SH-SY5Y (cell line): ENCODE measurements around the gene TSHZ1.

Experiments
- GATA2 ChIP-seq: IDR thresholded peaks from 2 replicates; pipeline ENCODE4 v1.6.1; 2011; ENCODE audit warnings: mild to moderate bottlenecking, low read depth, low read length
- GATA3 ChIP-seq: IDR thresholded peaks from 2 replicates; pipeline ENCODE4 v1.6.1; 2011; ENCODE audit warnings: low read depth, mild to moderate bottlenecking, low read length, moderate library complexity

TSHZ1 gene

GRCh38 chr18:75220551-75221355 lies 10.2 kb downstream of the TSHZ1 start:
- TF ChIP-seq GATA2 (no peak), GATA3 (no peak)

- TF ChIP-seq GATA3 (no peak), GATA2 (no peak)
Observed at GRCh38 chr18:75221397-75221796, 10.8 kb downstream of the TSHZ1 start.

DNA sequence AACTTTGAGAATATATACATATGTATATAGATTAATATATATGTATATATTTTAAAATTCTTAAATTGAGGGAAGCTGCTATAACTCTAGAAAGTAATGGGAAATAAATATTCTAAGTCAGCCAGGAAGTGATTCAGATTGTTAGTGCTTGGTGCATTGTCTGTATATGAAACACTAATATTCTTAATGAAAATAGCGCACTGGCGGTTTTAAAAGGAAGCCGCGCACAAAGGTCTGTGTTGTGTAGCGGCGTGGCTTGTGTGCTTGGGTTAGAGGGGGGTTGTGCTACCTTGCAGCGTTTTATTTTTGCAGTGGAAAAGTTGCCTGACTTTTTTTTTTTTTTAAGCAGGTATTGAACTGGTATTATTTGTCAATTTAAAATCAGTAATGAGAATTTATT lies 11.3 kb downstream of the TSHZ1 start:
- no peak for TF ChIP-seq GATA2
- TF ChIP-seq GATA3 = no peak

- TF ChIP-seq GATA2 = no peak
- TF ChIP-seq GATA3 = no peak
Observed at GRCh38 chr18:75222407-75222806, 11.8 kb downstream of the TSHZ1 start.

- TF ChIP-seq GATA3 = no peak
- no peak for TF ChIP-seq GATA2
Observed at GRCh38 chr18:75223687-75224347, 13.2 kb downstream of the TSHZ1 start.

GRCh38 chr18:75226286-75226955 lies 15.8 kb downstream of the TSHZ1 start:
- no peak for TF ChIP-seq GATA2
- TF ChIP-seq GATA3 = no peak

GRCh38 chr18:75226956-75227316 lies 16.3 kb downstream of the TSHZ1 start:
- TF ChIP-seq GATA2 = no peak
- no peak for TF ChIP-seq GATA3

- TF ChIP-seq GATA2 = no peak
- no peak for TF ChIP-seq GATA3
Observed at GRCh38 chr18:75227535-75228296, 17.1 kb downstream of the TSHZ1 start.

DNA sequence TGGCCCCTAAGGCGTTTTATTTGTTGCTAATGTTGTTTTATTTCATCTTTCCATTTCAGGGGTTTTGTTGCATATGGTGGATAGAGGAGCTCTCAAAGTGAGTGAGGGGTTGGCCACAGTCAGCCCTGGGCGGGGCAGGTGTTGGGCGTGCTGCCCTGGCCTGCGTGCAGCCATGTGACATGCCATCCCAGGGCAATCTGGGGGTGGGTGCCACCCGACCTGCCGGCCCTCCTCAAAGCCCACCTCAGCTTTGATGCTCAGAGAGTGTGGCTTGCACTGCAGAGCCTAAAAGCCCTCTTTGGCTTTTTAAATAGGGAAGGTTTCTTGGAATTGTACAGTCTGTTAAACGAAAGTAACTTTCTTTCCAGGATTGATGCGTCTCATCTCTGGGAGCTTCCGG lies 18.4 kb downstream of the TSHZ1 start:
- TF ChIP-seq GATA2 = no peak
- no peak for TF ChIP-seq GATA3

DNA sequence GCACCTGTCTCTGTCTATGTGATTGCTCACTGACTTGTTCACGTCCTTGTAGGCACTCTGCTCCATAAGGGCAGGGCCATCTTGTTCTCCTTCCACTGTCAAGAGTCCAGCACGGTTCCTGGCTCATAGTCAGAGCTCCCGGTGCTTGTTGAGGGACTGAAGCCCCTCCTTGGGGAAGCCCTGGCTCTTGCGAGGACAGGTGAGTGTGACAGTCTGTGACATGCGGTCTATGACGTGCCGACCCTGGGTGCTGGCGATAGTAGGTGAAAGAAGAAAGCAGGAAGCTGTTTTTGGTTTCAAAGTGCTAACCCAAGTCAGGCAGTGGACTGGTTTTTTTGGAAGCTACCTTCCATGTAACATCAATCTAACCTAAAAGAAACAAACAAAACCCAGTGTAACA lies 18.8 kb downstream of the TSHZ1 start:
- TF ChIP-seq GATA2 = no peak
- TF ChIP-seq GATA3 = no peak

DNA sequence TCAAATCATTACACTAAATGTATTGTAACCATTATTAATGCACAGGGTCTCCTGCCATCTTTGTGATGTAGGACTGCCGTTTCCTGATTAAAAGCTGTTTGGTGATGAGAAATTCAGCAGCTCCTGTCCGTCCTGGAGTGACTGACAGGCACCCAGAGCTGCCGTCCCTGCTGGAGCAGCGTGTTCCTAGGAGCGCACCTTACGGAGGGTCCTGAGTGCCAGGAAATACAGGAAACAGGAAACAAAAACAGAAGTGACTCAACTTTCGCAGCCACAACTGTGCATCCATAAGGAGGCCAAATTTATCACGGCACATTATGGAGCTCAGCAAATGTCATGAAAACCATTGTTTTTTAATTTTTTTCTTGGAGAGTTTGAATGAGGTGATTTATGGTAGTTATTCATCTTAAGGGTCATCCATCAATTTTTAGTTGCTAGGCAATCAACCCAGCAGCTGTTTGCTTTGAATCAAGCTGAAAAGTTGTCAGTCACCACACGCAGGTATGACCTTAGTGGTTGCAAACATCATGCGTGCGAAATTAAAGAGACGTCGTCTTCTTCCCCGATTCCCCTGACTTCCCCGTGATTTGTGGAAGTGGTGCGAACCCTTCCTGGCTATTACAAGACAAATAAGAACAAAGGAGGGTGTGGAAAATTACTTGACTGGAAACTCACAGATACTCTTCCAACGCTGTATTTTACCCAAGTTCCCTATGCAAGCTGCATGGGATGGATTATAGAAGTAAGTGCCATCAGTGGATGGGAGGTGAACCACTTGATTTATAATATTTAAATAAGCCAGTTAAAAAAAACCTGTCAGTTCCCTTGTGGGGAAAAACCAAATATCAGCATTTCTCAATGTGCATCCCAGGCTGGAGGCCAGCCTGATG lies 19.8 kb downstream of the TSHZ1 start:
- no peak for TF ChIP-seq GATA2
- TF ChIP-seq GATA3 = no peak

GRCh38 chr18:75231053-75231406 lies 20.4 kb downstream of the TSHZ1 start:
- TF ChIP-seq GATA2 (no peak), GATA3 (no peak)

DNA sequence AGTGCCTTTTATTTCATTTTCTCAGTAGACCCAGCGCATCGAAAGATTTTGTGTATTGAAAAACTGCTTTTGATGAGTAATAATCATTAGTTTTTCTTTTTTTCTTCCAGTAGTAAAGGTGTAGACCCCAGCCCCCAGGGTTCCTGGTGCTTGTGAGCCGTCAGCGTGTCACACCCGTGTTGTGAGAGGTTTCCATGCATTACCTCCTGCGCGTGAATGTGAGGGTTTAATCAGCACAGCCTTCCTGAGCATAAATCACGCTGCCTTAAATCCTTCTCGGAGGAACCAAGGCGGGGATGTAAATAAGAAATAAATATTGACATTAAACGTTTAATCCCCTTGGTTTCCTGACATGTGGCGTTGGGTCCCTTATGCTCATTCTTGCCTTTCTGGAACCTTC lies 24.3 kb downstream of the TSHZ1 start:
- TF ChIP-seq GATA3 (no peak), GATA2 (no peak)

DNA sequence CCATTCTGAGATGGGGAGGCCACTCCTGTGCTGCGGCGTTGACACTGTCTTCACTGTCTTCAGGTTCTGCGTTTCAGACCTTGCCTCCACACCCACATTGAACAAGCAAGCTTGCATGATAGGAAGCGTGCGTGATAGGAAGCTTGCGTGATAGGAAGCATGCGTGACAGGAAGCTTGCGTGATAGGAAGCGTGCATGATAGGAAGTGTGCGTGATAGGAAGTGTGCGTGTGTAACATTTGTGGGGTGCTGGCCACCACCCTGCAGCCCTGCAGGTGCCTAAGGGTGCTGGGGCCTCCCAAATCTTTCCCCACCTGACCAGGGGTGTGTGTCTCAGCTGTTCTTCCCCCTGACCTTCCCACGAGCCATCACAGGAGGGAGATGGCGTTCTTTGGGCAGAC lies 25.3 kb downstream of the TSHZ1 start:
- no peak for TF ChIP-seq GATA3
- TF ChIP-seq GATA2 = no peak
